ENCODE data around the gene SYNJ2. TPM values are rescaled to one million over a fixed set of nuclear protein-coding genes. Genes with fewer than 3 reads are reported as not detected.

Gene SYNJ2
- total RNA-seq, 1 experiment from 2014 or later = 70.0 TPM

- ChIA-PET POLR2A (no interaction called here), CTCF (no interaction called here)
- no TSS peak for BruUV-seq (replicated peaks)
- Histone ChIP-seq H3K4me3 (ENCODE audit: low read depth in 2 of 2, low read length in 2 of 2) (no peak overlapping the region), H3K27me3 (ENCODE audit: control insufficient read depth, insufficient read depth, low read length) (no peaks in the 10 kb centered on the region), H3K4me1 (ENCODE audit: control insufficient read depth, insufficient read depth, low read length) (peaks cover 89% of the 10 kb centered on the region), H3K9me3 (ENCODE audit: control insufficient read depth, insufficient read depth, low read depth, low read length) (no peaks in the 10 kb centered on the region), H3K36me3 (ENCODE audit: control insufficient read depth, insufficient read depth, low read length) (no peaks in the 10 kb centered on the region), H3K27ac (ENCODE audit: low read length) (peak overlapping the region; percentile 91)
- in situ Hi-C loops (cut with HindIII; ENCODE audit: low pct_unique_long_range_greater_than_20kb, low sequenced_read_pairs) = no loop called here
- TF ChIP-seq TCF7L2 (IDR thresholded peaks at IDR 0.05; ENCODE audit: low read depth, low read length) (no peak), SIN3A (IDR thresholded peaks at IDR 0.05; ENCODE audit: borderline replicate concordance, insufficient read depth, low read depth, low read length) (no peak), POLR2AphosphoS5 (IDR thresholded peaks at IDR 0.05; ENCODE audit: low read depth, low read length) (no peak), CTCF (IDR thresholded peaks at IDR 0.05) (no peak), REST (IDR thresholded peaks at IDR 0.05; ENCODE audit: insufficient read depth in 1 of 2, low read depth in 2 of 2, low read length in 1 of 2) (no peak)
- ATAC-seq = no peak
- intact Hi-C loops (cut with micrococcal nuclease; ENCODE audit: unreplicated experiment) = loop anchor here (5.0 kb wide), 1 partner anchor 59 kb away; the partner anchor contains the start of gene SYNJ2
- no peak for DNase-seq (ENCODE audit: low read depth, low spot score)
Observed at GRCh38 chr6:158041788-158042187, 60.1 kb downstream of the SYNJ2 start.

- peak overlapping the region; percentile 91 for H3K27ac ChIP-seq (ENCODE audit: low read length)
- H3K4me3 ChIP-seq (ENCODE audit: low read depth in 2 of 2, low read length in 2 of 2) = no peak overlapping the region
- intact Hi-C loops (cut with micrococcal nuclease; ENCODE audit: unreplicated experiment) (loop anchor here (5.0 kb wide), 1 partner anchor 60 kb away; the partner anchor contains the start of gene SYNJ2), in situ Hi-C loops (cut with HindIII; ENCODE audit: low pct_unique_long_range_greater_than_20kb, low sequenced_read_pairs) (no loop called here)
- ChIA-PET CTCF (interaction anchor here (0.6 to 0.7 kb wide), 2 partner anchors 13 to 14 kb away, joined by 3 to 5 read pairs; no protein-coding TSS in a partner anchor), POLR2A (no interaction called here)
- no peaks in the 10 kb centered on the region for H3K36me3 ChIP-seq (ENCODE audit: control insufficient read depth, insufficient read depth, low read length)
- no TSS peak for BruUV-seq (replicated peaks)
- H3K9me3 ChIP-seq (ENCODE audit: control insufficient read depth, insufficient read depth, low read depth, low read length) = no peaks in the 10 kb centered on the region
- no peaks in the 10 kb centered on the region for H3K27me3 ChIP-seq (ENCODE audit: control insufficient read depth, insufficient read depth, low read length)
- peaks cover 91% of the 10 kb centered on the region for H3K4me1 ChIP-seq (ENCODE audit: control insufficient read depth, insufficient read depth, low read length)
- ATAC-seq (peak; percentile 18), DNase-seq (ENCODE audit: low read depth, low spot score) (no peak)
- TF ChIP-seq REST (IDR thresholded peaks at IDR 0.05; ENCODE audit: insufficient read depth in 1 of 2, low read depth in 2 of 2, low read length in 1 of 2) = no peak
- TF ChIP-seq POLR2AphosphoS5 (IDR thresholded peaks at IDR 0.05; ENCODE audit: low read depth, low read length) = no peak
- no peak for TF ChIP-seq CTCF (IDR thresholded peaks at IDR 0.05)
- TF ChIP-seq TCF7L2 (IDR thresholded peaks at IDR 0.05; ENCODE audit: low read depth, low read length) = no peak
- TF ChIP-seq SIN3A (IDR thresholded peaks at IDR 0.05; ENCODE audit: borderline replicate concordance, insufficient read depth, low read depth, low read length) = no peak
Observed at GRCh38 chr6:158042245-158042798, 60.7 kb downstream of the SYNJ2 start.
